ENCODE measurements around the gene VCY. TPM values are rescaled to one million over a fixed set of nuclear protein-coding genes. Genes with fewer than 3 reads are reported as not detected.
"Not testable (repeated sequence)": the region's sequence is repeated elsewhere in the genome, so short reads cannot be mapped to it uniquely, and the experiment has no call there.

Gene VCY
- total RNA-seq = not detected

GRCh38 chrY:13986373-13986772 lies at the start of gene VCY:
Gene VCY, minus strand, starts transcription at chrY:13986473. Its CDS starts 33 bp downstream, at chrY:13986440.
- H3K4me3 ChIP-seq; H3K27ac ChIP-seq; in situ Hi-C loops (cut with MboI; ENCODE audit: low pct_ligation_motif_present in 1 of 4, low pct_unique_long_range_greater_than_20kb in 1 of 4, low sequenced_read_pairs in 3 of 4); H3K27me3 ChIP-seq; intact Hi-C loops (cut with DNase I; ENCODE audit: low total_unique reads); DNase-seq; H3K9me3 ChIP-seq; H3K36me3 ChIP-seq; H3K4me1 ChIP-seq: not testable (repeated sequence)
- WGBS, 2 donors (ENCODE audit: low coverage in 1 of 2) = no CpG with 5 or more reads among the region's 19 CpGs

GRCh38 chrY:14030395-14030794 lies 44.1 kb upstream of the VCY start:
- H3K9me3 ChIP-seq; H3K4me1 ChIP-seq; H3K36me3 ChIP-seq; H3K27ac ChIP-seq; in situ Hi-C loops (cut with MboI; ENCODE audit: low pct_ligation_motif_present in 1 of 4, low pct_unique_long_range_greater_than_20kb in 1 of 4, low sequenced_read_pairs in 3 of 4); intact Hi-C loops (cut with DNase I; ENCODE audit: low total_unique reads); H3K4me3 ChIP-seq; DNase-seq; H3K27me3 ChIP-seq: not testable (repeated sequence)
- no CpG with 5 or more reads among the region's 2 CpGs for WGBS, 2 donors (ENCODE audit: low coverage in 1 of 2)

DNA sequence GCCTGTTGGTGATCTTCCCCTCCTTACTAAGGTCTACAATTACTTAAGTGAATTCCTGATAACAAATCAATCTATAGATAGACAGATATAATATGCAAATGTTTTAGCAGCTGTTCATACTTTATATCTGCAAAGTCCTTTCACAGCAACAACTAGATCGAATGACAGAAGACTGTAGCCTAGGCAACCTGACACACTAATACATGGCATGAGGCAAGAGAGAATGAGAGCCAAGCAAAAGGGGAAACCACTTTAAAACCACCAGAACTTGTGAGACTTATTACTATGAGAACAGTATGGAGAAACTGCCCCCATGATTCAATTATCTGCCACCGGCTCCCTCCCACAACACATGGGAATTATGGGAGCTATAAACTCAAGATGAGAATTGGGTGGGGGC lies 25.6 kb upstream of the VCY start:
- H3K36me3 ChIP-seq; H3K27ac ChIP-seq; H3K4me3 ChIP-seq; H3K27me3 ChIP-seq; DNase-seq; H3K9me3 ChIP-seq; intact Hi-C loops (cut with DNase I; ENCODE audit: low total_unique reads); H3K4me1 ChIP-seq; in situ Hi-C loops (cut with MboI; ENCODE audit: low pct_ligation_motif_present in 1 of 4, low pct_unique_long_range_greater_than_20kb in 1 of 4, low sequenced_read_pairs in 3 of 4): not testable (repeated sequence)
- no CpG with 5 or more reads among the region's 2 CpGs for WGBS, 2 donors (ENCODE audit: low coverage in 1 of 2)

DNA sequence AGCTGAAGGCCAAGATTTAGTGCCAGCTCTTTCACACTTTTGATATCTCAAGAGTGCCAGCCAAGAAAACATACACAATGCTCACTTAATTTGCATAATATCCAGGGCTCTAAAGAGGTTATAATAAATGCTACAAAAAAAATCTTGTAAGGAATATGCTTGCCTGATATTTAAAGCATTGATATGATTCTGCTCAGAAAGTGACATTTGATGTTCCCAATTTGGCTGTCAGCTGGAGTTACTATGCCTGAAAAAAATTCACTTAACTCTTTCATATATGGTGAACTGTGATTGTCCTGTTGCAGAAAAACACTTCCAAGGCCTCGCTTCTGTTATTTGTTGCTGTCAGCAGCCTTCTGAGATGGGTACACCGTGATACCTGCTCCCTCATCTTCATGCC lies 43.9 kb downstream of the VCY start:
- H3K27me3 ChIP-seq; H3K4me1 ChIP-seq; DNase-seq; H3K36me3 ChIP-seq; intact Hi-C loops (cut with DNase I; ENCODE audit: low total_unique reads); in situ Hi-C loops (cut with MboI; ENCODE audit: low pct_ligation_motif_present in 1 of 4, low pct_unique_long_range_greater_than_20kb in 1 of 4, low sequenced_read_pairs in 3 of 4); H3K9me3 ChIP-seq; H3K4me3 ChIP-seq; H3K27ac ChIP-seq: not testable (repeated sequence)
- no CpG with 5 or more reads among the region's 2 CpGs for WGBS, 2 donors (ENCODE audit: low coverage in 1 of 2)

Other genes with a start within 250 kb of the VCY start
- not detected for gene VCY1B, start 69.8 kb upstream of the VCY start, total RNA-seq